Measurements from ENCODE around the gene SEMA6D. TPM values are rescaled to one million over a fixed set of nuclear protein-coding genes. Genes with fewer than 3 reads are reported as not detected.

SEMA6D gene
- total RNA-seq, 1 donor from 2014 or later: 4.0 TPM

DNA sequence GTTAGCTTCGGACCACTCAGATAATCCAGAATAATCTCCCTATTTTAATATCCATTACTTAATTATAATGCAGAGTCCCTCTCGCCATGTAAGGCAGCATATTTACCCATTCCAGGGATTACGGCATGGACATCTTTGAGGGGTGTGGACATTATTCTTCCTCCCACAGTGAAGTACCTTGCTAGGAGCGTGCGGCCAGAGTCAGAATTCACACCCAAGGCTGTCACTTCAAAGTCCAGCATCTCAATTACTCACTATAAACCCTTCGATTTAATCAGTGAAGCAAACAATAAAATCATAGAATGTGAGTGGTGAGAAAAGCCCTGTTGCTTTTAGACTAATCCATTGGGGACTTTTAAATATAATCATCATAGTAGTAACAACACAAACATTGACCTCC is 11.6 kb downstream of the SEMA6D start:
- no peak for DNase-seq (ENCODE audit: low spot score in 2 of 2)
- Histone ChIP-seq H3K4me3 (no peak overlapping the region), H3K4me1 (peaks cover 4 to 24% of the 10 kb centered on the region in 2 donors), H3K27me3 (no peaks in the 10 kb centered on the region), H3K36me3 (no peaks in the 10 kb centered on the region), H3K9me3 (no peaks in the 10 kb centered on the region), H3K27ac (no peak overlapping the region)
- intact Hi-C loops (cut with DNase I): no loop called here
- TF ChIP-seq, protein P1, sequence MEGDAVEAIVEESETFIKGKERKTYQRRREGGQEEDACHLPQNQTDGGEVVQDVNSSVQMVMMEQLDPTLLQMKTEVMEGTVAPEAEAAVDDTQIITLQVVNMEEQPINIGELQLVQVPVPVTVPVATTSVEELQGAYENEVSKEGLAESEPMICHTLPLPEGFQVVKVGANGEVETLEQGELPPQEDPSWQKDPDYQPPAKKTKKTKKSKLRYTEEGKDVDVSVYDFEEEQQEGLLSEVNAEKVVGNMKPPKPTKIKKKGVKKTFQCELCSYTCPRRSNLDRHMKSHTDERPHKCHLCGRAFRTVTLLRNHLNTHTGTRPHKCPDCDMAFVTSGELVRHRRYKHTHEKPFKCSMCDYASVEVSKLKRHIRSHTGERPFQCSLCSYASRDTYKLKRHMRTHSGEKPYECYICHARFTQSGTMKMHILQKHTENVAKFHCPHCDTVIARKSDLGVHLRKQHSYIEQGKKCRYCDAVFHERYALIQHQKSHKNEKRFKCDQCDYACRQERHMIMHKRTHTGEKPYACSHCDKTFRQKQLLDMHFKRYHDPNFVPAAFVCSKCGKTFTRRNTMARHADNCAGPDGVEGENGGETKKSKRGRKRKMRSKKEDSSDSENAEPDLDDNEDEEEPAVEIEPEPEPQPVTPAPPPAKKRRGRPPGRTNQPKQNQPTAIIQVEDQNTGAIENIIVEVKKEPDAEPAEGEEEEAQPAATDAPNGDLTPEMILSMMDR (IDR thresholded peaks at IDR 0.05): no peak

DNA sequence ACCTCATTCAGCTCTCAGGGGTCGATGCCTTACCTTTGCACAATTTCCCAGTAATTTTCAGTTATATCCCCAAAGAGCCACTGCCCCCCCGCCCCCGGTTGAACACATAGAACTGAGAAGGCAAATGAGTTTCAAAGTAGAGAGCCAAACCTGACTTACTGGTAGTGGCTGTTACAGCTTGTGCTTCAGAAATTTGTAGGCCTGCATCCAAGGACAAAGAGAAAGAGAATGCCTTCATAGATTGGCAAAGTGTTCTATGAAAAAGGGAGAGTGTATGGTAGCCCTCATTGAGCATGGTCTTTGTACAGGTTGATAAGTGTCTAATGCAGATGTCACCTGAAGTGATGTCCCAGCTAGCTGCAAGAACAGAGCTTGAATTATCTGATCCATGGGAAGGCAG is 13.9 kb downstream of the SEMA6D start:
- H3K27me3 ChIP-seq: no peaks in the 10 kb centered on the region
- no peak for DNase-seq (ENCODE audit: low spot score in 2 of 2)
- TF ChIP-seq, protein P1 (IDR thresholded peaks at IDR 0.05): no peak
- no peak overlapping the region for H3K27ac ChIP-seq
- H3K9me3 ChIP-seq: no peaks in the 10 kb centered on the region
- intact Hi-C loops (cut with DNase I): no loop called here
- peaks cover 4 to 14% of the 10 kb centered on the region in 2 donors for H3K4me1 ChIP-seq
- no peak overlapping the region for H3K4me3 ChIP-seq
- no peaks in the 10 kb centered on the region for H3K36me3 ChIP-seq

DNA sequence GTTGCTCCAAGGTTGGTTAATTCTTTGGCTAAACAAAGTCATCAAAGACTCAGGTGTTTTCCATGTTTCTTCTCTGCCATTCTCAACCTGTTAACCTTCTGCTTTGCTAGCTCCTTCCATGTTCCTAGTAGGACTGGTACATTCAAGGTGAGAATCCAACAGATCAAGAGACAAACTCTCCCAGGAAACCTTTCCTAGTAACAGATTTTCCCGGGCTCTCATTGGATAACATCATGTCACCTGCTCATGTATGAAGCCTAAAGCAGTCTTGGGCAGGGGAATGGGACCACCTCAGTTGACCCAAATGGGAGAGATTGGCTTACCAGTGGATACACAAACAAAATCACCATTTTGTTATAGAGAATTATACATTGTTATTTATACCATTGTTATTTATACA is 14.9 kb downstream of the SEMA6D start:
- H3K4me1 ChIP-seq: peaks cover 0 to 14% of the 10 kb centered on the region in 2 donors

GRCh38 chr15:47733085-47733484 is 15.8 kb downstream of the SEMA6D start:
- intact Hi-C loops (cut with DNase I): no loop called here
- Histone ChIP-seq H3K36me3 (no peaks in the 10 kb centered on the region), H3K4me1 (peaks cover 0 to 12% of the 10 kb centered on the region in 2 donors), H3K4me3 (no peak overlapping the region), H3K27ac (no peak overlapping the region), H3K27me3 (no peaks in the 10 kb centered on the region), H3K9me3 (no peaks in the 10 kb centered on the region)
- DNase-seq (ENCODE audit: low spot score in 2 of 2): no peak
- TF ChIP-seq, protein P1 (IDR thresholded peaks at IDR 0.05): no peak

More for the DNA sequence above, 14.9 kb downstream of the SEMA6D start:
- Histone ChIP-seq H3K27ac (no peak overlapping the region), H3K4me3 (no peak overlapping the region), H3K36me3 (no peaks in the 10 kb centered on the region), H3K27me3 (no peaks in the 10 kb centered on the region), H3K9me3 (no peaks in the 10 kb centered on the region)
- TF ChIP-seq, protein P1 (IDR thresholded peaks at IDR 0.05): no peak
- no peak for DNase-seq (ENCODE audit: low spot score in 2 of 2)
- intact Hi-C loops (cut with DNase I): no loop called here

GRCh38 chr15:47736143-47736786 is 19.0 kb downstream of the SEMA6D start:
- no peak overlapping the region for H3K4me3 ChIP-seq
- H3K27ac ChIP-seq: no peak overlapping the region
- H3K4me1 ChIP-seq: peaks cover 0 to 11% of the 10 kb centered on the region in 2 donors
- intact Hi-C loops (cut with DNase I): no loop called here
- DNase-seq (ENCODE audit: low spot score in 2 of 2): no peak
- H3K36me3 ChIP-seq: no peaks in the 10 kb centered on the region
- no peaks in the 10 kb centered on the region for H3K27me3 ChIP-seq
- TF ChIP-seq, protein P1 (IDR thresholded peaks at IDR 0.05): no peak
- H3K9me3 ChIP-seq: no peaks in the 10 kb centered on the region
